ENCODE results near the gene ZFYVE28. TPM values are rescaled to one million over a fixed set of nuclear protein-coding genes. Genes with fewer than 3 reads are reported as not detected.

ZFYVE28 gene
- total and polyA plus RNA-seq, 12 donors: 4.3 to 24.6 (median 16.0) TPM

DNA sequence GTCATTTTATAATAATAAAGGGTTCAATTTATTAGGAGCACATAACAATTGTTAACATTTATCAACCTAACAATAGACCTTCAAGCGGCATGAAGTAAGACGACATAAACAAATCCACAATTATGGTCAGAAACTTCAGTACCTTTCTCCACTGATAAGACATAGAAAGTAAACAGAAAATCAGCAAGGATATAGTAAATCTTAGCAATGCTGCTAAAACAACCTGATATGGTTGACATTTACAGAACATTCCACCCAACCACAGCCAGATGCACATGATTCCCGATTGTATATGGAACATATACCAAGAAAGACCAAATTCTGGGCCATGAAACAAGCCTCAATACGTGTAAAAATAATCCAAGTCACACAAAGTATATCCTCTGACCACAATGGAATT, 71.3 kb downstream of the ZFYVE28 start:
- Histone ChIP-seq H3K4me1 (replicated peaks in 1 of 2) (peaks cover 0 to 3% of the 10 kb centered on the region in 2 donors), H3K27ac (no peak overlapping the region), H3K27me3 (no peaks in the 10 kb centered on the region), H3K36me3 (replicated peaks in 1 of 2) (no peaks in the 10 kb centered on the region), H3K9me3 (replicated peaks in 1 of 3) (peaks cover 0 to 7% (median 0%) of the 10 kb centered on the region in 3 donors), H3K4me3 (no peak overlapping the region)
- TF ChIP-seq, protein P1, sequence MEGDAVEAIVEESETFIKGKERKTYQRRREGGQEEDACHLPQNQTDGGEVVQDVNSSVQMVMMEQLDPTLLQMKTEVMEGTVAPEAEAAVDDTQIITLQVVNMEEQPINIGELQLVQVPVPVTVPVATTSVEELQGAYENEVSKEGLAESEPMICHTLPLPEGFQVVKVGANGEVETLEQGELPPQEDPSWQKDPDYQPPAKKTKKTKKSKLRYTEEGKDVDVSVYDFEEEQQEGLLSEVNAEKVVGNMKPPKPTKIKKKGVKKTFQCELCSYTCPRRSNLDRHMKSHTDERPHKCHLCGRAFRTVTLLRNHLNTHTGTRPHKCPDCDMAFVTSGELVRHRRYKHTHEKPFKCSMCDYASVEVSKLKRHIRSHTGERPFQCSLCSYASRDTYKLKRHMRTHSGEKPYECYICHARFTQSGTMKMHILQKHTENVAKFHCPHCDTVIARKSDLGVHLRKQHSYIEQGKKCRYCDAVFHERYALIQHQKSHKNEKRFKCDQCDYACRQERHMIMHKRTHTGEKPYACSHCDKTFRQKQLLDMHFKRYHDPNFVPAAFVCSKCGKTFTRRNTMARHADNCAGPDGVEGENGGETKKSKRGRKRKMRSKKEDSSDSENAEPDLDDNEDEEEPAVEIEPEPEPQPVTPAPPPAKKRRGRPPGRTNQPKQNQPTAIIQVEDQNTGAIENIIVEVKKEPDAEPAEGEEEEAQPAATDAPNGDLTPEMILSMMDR (IDR thresholded peaks at IDR 0.05): no peak
- no peak for TF ChIP-seq POLR2A (IDR thresholded peaks at IDR 0.05)
- 84 to 92% (median 88%) methylated on average over 4 of the region's 4 CpGs for WGBS, 4 donors
- no peak for DNase-seq
- intact Hi-C loops (cut with DNase I): no loop called here

DNA sequence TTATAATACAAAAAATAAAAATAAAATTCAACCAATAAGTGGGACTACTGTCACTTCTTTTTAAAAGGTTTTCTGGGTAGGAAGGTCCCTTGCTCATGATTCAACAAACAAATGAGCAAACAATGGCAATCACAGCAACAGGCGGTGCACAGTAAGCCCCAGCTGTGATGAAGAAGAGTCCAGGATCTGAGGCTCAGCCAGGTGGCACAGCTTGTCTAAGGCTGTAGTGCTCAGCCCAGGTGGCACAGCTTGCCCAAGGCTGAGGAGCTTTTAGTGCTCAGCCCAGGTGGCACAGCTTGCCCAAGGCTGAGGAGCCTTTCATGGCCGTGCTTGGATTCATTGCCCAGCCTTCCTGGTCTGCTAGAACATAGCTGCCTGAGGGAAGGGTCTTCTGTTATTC, 75.0 kb downstream of the ZFYVE28 start:
- peak in 1 of 7 donors; percentile 3 for DNase-seq
- 68 to 94% (median 91%) methylated on average over 1 to 2 of the region's 2 CpGs for WGBS, 4 donors
- Histone ChIP-seq H3K9me3 (replicated peaks in 1 of 3) (peaks cover 0 to 7% (median 0%) of the 10 kb centered on the region in 3 donors), H3K27ac (no peak overlapping the region), H3K36me3 (replicated peaks in 1 of 2) (no peaks in the 10 kb centered on the region), H3K4me3 (no peak overlapping the region), H3K27me3 (no peaks in the 10 kb centered on the region), H3K4me1 (replicated peaks in 1 of 2) (peaks cover 0 to 3% of the 10 kb centered on the region in 2 donors)
- TF ChIP-seq, protein P1 (IDR thresholded peaks at IDR 0.05): no peak
- TF ChIP-seq POLR2A (IDR thresholded peaks at IDR 0.05): no peak
- intact Hi-C loops (cut with DNase I): no loop called here

DNA sequence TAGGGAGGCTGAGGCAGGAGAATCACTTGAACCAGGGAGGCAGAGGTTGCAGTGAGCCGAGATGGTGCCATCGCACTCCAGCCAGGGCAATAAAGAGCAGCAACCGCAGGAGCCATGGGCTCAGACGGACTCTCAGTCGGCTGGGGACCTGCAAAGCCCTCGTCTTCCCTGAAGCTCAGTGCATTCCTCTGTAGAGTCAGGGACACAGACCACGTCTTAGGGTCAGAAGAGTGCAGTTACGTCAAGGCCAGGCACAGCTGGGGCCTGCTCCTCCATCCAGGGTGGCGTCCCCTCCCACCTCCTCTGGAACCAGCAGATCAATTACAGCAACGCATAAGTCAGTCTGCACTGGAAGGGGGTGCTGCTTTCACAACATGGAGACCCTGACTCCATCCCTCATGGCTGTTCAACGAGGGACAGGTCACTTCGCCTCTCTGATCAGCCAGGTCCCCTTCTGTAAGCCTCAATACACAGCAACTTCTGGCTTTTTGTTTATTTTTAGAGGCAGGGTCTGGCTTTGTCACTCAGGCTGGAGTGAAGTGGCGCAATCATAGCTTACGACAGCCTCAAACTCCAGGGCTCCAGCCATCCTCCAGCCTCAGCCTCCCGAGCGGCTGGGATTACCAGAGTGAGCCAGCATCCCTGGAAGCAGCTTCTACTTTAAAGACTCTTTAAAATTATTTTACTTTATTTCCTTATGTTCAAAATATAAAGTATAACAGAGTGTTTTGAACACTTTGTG, 76.4 kb downstream of the ZFYVE28 start:
- 87 to 91% (median 89%) methylated on average over 12 to 16 of the region's 16 CpGs for WGBS, 4 donors

DNA sequence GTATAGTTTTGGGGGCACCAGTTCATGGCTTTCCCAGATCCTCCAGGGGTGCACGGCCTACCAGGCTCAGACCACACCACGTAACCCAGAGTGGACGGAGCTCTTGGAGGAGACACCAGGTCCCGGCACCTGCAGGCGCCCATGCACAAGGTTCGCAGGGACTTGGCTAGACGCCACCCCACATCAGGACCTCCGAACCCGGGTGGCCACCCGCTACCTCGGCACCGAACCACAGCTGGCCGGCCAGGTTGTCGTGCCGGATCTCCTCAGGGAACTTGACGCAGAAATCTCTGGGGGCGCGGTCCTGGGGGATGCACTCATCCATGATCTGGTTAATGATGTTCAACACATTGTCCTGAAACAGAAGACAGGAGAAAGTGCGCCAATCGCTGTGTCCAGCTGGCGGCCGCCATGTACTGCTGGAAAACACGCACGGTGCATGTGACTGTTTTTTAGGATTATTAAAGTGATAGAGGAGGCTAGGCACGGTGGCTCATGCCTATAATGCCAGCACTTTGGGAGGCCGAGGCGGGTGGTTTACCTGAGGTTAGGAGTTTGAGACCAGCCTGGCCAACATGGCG, 77.1 kb downstream of the ZFYVE28 start:
- TF ChIP-seq, protein P1 (IDR thresholded peaks at IDR 0.05): no peak
- TF ChIP-seq POLR2A (IDR thresholded peaks at IDR 0.05): no peak
- DNase-seq: peak in 4 of 7 donors; percentile 1 to 50 (median 16)
- Histone ChIP-seq H3K9me3 (replicated peaks in 1 of 3) (no peaks in the 10 kb centered on the region), H3K27ac (no peak overlapping the region), H3K36me3 (replicated peaks in 1 of 2) (no peaks in the 10 kb centered on the region), H3K27me3 (no peaks in the 10 kb centered on the region), H3K4me1 (replicated peaks in 1 of 2) (no peaks in the 10 kb centered on the region), H3K4me3 (no peak overlapping the region)
- intact Hi-C loops (cut with DNase I): no loop called here
- 95 to 96% (median 96%) methylated on average over 26 to 28 of the region's 28 CpGs for WGBS, 4 donors

More for the DNA sequence above, 76.4 kb downstream of the ZFYVE28 start:
- no peak for TF ChIP-seq POLR2A (IDR thresholded peaks at IDR 0.05)
- TF ChIP-seq, protein P1 (IDR thresholded peaks at IDR 0.05): no peak
- no peaks in the 10 kb centered on the region for H3K27me3 ChIP-seq
- intact Hi-C loops (cut with DNase I): no loop called here
- peaks cover 0 to 5% (median 0%) of the 10 kb centered on the region in 3 donors for H3K9me3 ChIP-seq (replicated peaks in 1 of 3)
- peak in 3 of 7 donors; percentile 4 to 35 (median 6) for DNase-seq
- no peak overlapping the region for H3K27ac ChIP-seq
- H3K36me3 ChIP-seq (replicated peaks in 1 of 2): no peaks in the 10 kb centered on the region
- no peaks in the 10 kb centered on the region for H3K4me1 ChIP-seq (replicated peaks in 1 of 2)
- no peak overlapping the region for H3K4me3 ChIP-seq

Data from adrenal gland (tissue), 12 donors.